MM.1S (cell line): ENCODE results near the gene ALG9.

Source experiments
- DNase-seq: peaks from one replicate; pipeline ENCODE4 v3.0.0-alpha.2; 2015
- H2AFZ ChIP-seq: fragments of 300-600 bp; sonication (generic); 2 replicates; pipeline ENCODE4 v1.6.0; 2016; ENCODE audit warnings: antibody characterized with exemption, low read length
- H3F3A ChIP-seq: fragments of 300-600 bp; sonication (generic); 2 replicates; pipeline ENCODE4 v1.6.1; 2016; ENCODE audit warnings: mild to moderate bottlenecking, antibody characterized with exemption, low read length, moderate library complexity, mixed read lengths; ENCODE audit not compliant: insufficient read depth
- H3K27ac ChIP-seq: fragments of 300-600 bp; sonication (generic); 2 replicates; pipeline ENCODE4 v1.5.1; 2016; ENCODE audit warnings: mild to moderate bottlenecking, low read length
- H3K27me3 ChIP-seq: fragments of 300-600 bp; sonication (generic); replicated peaks from 2 replicates; pipeline ENCODE4 v1.6.0; 2016; ENCODE audit warnings: low read length; ENCODE audit not compliant: insufficient read depth
- H3K36me3 ChIP-seq: fragments of 300-600 bp; sonication (generic); replicated peaks from 2 replicates; pipeline ENCODE4 v1.6.1; 2016; ENCODE audit warnings: mild to moderate bottlenecking, low read length, mixed read lengths; ENCODE audit not compliant: insufficient read depth
- H3K4me1 ChIP-seq: fragments of 300-600 bp; sonication (generic); 2 replicates; pipeline ENCODE4 v1.6.1; 2016; ENCODE audit warnings: low read length, mixed read lengths
- H3K4me2 ChIP-seq: fragments of 300-600 bp; sonication (generic); 2 replicates; pipeline ENCODE4 v1.6.0; 2016; ENCODE audit warnings: low read depth, low read length
- H3K4me3 ChIP-seq: fragments of 300-600 bp; sonication (generic); 2 replicates; pipeline ENCODE4 v1.5.1; 2016; ENCODE audit warnings: low read length, mixed read lengths
- H3K79me2 ChIP-seq: fragments of 300-600 bp; sonication (generic); 2 replicates; pipeline ENCODE4 v1.6.1; 2016; ENCODE audit warnings: mixed run types, low read length, mixed read lengths
- H3K9ac ChIP-seq: fragments of 300-600 bp; sonication (generic); 2 replicates; pipeline ENCODE4 v1.6.1; 2016; ENCODE audit warnings: low read length, mixed read lengths
- H3K9me2 ChIP-seq: fragments of 300-600 bp; sonication (generic); replicated peaks from 2 replicates; pipeline ENCODE4 v1.6.1; 2016; ENCODE audit warnings: mild to moderate bottlenecking, low read length, mixed read lengths; ENCODE audit not compliant: insufficient read depth
- H3K9me3 ChIP-seq: fragments of 300-600 bp; sonication (generic); replicated peaks from 2 replicates; pipeline ENCODE4 v1.6.1; 2016; ENCODE audit warnings: mild to moderate bottlenecking, low read length, mixed read lengths; ENCODE audit not compliant: insufficient read depth
- H4K20me1 ChIP-seq: fragments of 300-600 bp; sonication (generic); 2 replicates; pipeline ENCODE4 v1.6.1; 2016; ENCODE audit warnings: mild to moderate bottlenecking, low read length, moderate library complexity, mixed read lengths; ENCODE audit not compliant: insufficient read depth
- CTCF ChIP-seq: fragments of 300-600 bp; sonication (generic); IDR thresholded peaks from 2 replicates; pipeline ENCODE4 v1.5.1; 2016; ENCODE audit warnings: antibody characterized with exemption, low read length, mixed read lengths
- EZH2 ChIP-seq: fragments of 300-600 bp; sonication (generic); optimal IDR thresholded peaks from 2 replicates; pipeline ENCODE3; 2017; ENCODE audit warnings: low read depth, mild to moderate bottlenecking, antibody characterized with exemption, low read length, mixed read lengths
- EZH2phosphoT487 ChIP-seq: fragments of 300-600 bp; sonication (generic); IDR thresholded peaks from 2 replicates; pipeline ENCODE4 v1.6.1; 2018; ENCODE audit warnings: antibody characterized with exemption, low read length

Gene ALG9

GRCh38 chr11:111836721-111837120 is 34.7 kb downstream of the ALG9 start:
- Histone ChIP-seq H3K4me2 (no peak overlapping the region), H3K36me3 (no peaks in the 10 kb centered on the region; the same call in 1 of the 2 replicates), H3K9ac (no peak overlapping the region), H3K9me3 (no peaks in the 10 kb centered on the region), H3K79me2 (no peaks in the 10 kb centered on the region), H3F3A (peaks cover 5% of the 10 kb centered on the region; the same call in 1 of the 2 replicates), H2AFZ (no peak overlapping the region), H3K27me3 (no peaks in the 10 kb centered on the region), H4K20me1 (peaks cover 4% of the 10 kb centered on the region; the same call in 1 of the 2 replicates), H3K9me2 (no peaks in the 10 kb centered on the region), H3K27ac (no peak overlapping the region), H3K4me1 (0 out of 2 replicates have a peak, but pooled peaks cover 11% of the 10 kb centered on the region), H3K4me3 (no peak overlapping the region)
- DNase-seq: peak; percentile 61
- no peak for TF ChIP-seq EZH2phosphoT487
- no peak for TF ChIP-seq CTCF
- no peak for TF ChIP-seq EZH2

- H2AFZ ChIP-seq: no peak overlapping the region
- H3K9me2 ChIP-seq: no peaks in the 10 kb centered on the region
- H3F3A ChIP-seq: peaks cover 5% of the 10 kb centered on the region; the same call in 1 of the 2 replicates
- no peaks in the 10 kb centered on the region for H3K27me3 ChIP-seq
- TF ChIP-seq CTCF (no peak), EZH2phosphoT487 (no peak), EZH2 (no peak)
- DNase-seq: no peak
- H3K27ac ChIP-seq: no peak overlapping the region
- H3K4me3 ChIP-seq: no peak overlapping the region
- no peaks in the 10 kb centered on the region for H3K9me3 ChIP-seq
- H3K79me2 ChIP-seq: no peaks in the 10 kb centered on the region
- H3K4me2 ChIP-seq: no peak overlapping the region
- H3K36me3 ChIP-seq: no peaks in the 10 kb centered on the region; the same call in 1 of the 2 replicates
- 0 out of 2 replicates have a peak, but pooled peaks cover 11% of the 10 kb centered on the region for H3K4me1 ChIP-seq
- peaks cover 4% of the 10 kb centered on the region; the same call in 1 of the 2 replicates for H4K20me1 ChIP-seq
- H3K9ac ChIP-seq: no peak overlapping the region
Measured at GRCh38 chr11:111836162-111836561, 35.2 kb downstream of the ALG9 start.

GRCh38 chr11:111835665-111836064 is 35.7 kb downstream of the ALG9 start:
- Histone ChIP-seq H3K36me3 (no peaks in the 10 kb centered on the region; the same call in 1 of the 2 replicates), H3K4me3 (no peak overlapping the region), H3F3A (peaks cover 5% of the 10 kb centered on the region; the same call in 1 of the 2 replicates), H3K79me2 (no peaks in the 10 kb centered on the region), H3K4me1 (0 out of 2 replicates have a peak, but pooled peaks cover 11% of the 10 kb centered on the region), H3K27ac (no peak overlapping the region), H3K9me2 (no peaks in the 10 kb centered on the region), H3K9me3 (no peaks in the 10 kb centered on the region), H2AFZ (no peak overlapping the region), H4K20me1 (peaks cover 4% of the 10 kb centered on the region; the same call in 1 of the 2 replicates), H3K9ac (no peak overlapping the region), H3K4me2 (no peak overlapping the region), H3K27me3 (no peaks in the 10 kb centered on the region)
- no peak for DNase-seq
- TF ChIP-seq EZH2phosphoT487: no peak
- TF ChIP-seq EZH2: no peak
- no peak for TF ChIP-seq CTCF
